Endothelial cell of hepatic sinusoid (primary cell): ENCODE results near the gene BCAS2.
"Not testable (repeated sequence)": the region's sequence is repeated elsewhere in the genome, so short reads cannot be mapped to it uniquely, and the experiment has no call there.

Experiments
- in situ Hi-C: cut with HindIII; loops from 2 replicates; pipeline ENCODE4 v1.10.0; 2017; ENCODE audit warnings: low sequenced_read_pairs

The BCAS2 gene

DNA sequence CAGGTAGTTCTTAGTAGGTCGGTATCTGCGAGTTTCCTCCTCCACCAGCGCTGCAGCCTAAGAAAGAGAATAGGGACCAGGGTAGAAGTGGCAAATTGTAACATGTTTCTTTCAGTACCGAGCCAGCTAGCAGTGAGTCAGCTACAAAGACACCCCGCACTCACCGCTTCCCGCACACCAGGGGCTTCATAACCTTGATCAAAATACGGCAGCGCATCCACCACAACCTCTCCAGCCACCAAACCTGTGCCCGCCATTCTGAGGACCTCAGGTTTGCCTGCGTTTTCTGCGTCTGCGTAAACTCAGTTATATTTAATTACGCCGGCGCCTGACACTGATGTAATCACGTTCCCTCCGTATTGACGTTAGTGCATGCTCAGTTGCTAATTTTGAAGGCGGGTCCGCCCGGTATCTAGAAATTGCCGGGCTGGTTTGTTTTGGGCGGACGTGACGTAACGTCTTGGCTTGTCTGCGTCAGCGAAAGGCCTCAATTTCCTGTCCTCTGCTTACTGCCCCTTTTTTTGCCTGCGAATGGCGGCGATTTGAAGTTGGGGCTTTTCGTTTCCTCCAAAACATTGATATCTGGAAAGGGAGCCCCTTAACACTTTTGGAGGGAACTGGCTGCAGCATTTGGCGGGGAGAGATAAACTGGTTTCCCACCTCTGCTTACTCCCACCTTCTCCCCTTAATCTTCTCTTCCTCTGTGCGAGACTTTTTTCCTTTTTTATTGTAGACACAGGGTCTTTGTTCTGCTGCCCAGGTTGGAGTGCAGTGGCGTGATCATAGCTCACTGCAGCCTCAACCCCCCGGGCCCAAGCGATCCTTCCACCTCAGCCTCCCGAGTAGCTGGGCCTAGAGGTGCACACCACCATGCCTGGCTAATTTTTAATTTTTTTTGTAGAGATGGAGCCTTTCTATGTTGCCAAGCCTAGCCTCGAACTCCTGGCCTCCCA is at the start of gene BCAS2:
BCAS2 (minus strand) TSS at position 281 of the 953 bp plus-strand sequence; CDS start at position 257, 24 bp downstream.
- in situ Hi-C loops, result no loop called here

DNA sequence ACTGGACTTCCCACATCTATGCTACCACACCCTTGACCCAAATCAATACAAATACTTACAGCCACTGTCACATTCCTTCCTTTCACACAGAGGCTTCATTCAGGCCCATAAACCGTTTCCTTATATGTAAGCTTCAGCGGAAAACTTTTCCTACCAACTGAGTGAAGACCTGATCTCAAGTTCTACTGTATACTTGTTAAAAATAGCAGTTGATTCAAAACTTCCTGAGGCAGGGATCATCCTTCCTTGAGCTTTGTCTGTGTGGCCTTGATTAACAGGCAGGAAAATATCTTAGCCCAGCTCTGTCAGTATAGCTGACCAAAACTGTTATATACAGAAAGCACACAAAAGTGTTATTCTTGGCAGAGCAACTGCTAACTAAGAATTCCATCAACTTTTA is 45.7 kb upstream of the BCAS2 start:
- in situ Hi-C loops, result no loop called here

DNA sequence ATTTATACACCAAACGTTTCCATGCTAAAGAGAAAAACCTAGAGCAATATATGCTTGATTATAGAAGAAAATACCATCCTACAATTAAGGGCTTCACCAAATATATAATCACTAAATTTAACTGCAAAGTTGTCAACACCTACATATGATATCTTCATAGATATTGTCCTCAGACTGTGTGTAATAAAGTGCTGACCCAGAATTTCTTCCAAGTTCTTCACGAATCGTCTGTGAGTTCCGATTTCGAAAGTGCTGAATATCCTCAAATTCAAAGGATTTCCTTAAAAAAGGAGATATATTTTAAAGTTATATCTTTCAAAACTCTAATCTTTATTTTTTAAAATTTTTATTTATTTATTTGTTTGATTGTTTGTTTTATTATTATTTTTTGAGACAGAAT is 41.9 kb upstream of the BCAS2 start:
- in situ Hi-C loops, result no loop called here

DNA sequence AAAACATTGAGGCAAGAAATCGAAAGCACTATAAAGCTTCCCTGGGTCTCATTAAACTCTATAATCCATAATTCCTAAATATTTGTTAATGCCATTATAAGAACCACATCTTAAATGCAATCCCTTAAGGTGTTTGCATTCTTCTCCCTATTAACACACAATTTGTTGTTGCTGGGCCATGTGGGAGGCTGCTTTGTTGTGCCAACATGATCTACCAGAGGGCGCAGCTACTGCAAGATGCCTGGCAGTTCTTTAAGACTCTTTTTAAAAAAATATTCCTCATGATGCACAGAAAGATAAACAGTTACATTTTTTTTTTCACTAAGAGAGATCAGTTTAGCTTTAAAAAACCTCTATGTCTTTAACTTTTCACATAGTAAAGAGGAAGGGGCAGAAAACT is 39.0 kb upstream of the BCAS2 start:
- in situ Hi-C loops, result no loop called here

DNA sequence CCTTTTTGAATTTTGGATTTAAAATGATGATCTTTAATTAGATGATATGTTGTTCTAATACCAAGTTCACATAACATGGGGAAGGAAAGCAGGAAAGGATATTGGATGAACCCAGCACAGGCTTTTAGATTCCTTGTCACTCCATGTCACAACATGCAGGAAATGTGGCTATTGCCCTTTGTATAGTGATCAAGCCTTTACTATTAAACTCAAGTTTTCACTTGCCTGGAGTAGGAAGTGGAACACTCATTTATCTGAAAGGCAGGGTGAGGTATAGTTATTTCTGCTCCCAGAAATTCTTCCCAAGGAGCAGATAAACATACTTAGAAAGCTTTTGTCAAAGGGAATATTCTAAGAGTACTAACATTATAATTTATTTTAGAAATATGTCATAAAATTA is 37.2 kb upstream of the BCAS2 start:
- in situ Hi-C loops, result no loop called here

DNA sequence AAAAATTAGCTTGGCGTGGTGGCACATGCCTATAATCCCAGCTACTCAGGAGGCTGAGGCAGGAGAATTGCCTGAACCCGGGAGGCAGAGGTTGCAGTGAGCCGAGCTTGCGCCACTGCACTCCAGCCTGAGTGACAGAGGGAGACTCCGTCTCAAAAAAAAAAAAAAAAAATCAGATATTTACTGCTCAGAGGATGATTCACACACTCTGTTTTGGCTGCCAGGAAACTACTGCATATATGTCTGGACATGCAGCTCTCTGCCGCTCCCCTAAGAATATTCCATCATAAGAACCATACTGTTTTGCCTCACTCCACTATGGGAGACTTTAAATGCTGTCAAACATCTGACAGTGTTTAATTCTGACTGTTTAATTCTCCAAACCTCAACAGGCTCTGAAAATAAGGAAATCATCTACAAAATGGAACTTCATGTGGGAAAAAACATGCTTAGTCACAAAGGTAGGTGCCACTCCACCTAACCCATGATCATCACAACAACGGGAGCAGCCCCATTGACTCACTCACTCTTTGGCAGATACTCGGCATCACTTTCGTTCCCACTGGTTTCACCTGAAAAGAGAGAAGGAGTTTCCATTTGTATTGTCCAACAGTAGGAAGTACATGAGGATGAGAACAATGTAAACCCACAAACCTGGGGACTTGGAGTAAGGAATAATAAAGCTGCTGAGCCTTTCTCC is 29.3 kb upstream of the BCAS2 start:
- in situ Hi-C loops, result no loop called here

DNA sequence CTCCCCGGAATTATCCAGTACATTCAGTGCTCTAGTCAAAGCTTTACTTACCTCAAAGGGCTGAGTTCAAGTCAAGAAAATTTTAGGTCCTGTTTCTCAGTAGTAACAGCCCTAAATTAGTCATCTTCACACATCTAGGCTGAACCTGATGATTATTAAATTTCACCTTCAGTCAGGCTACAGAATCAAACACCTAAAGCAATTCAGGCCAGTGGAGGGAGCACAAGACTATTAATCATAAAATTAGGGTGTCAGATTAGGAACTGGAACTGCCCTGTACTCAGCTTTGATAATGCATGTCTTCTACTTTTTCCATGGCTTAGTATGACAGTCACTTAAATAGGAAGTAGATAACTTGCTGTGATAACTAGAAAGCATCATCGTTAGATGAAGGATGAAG is 28.4 kb upstream of the BCAS2 start:
- in situ Hi-C loops, result loop anchor here (5.0 kb wide), 1 partner anchor 52 kb away; no protein-coding TSS in a partner anchor

DNA sequence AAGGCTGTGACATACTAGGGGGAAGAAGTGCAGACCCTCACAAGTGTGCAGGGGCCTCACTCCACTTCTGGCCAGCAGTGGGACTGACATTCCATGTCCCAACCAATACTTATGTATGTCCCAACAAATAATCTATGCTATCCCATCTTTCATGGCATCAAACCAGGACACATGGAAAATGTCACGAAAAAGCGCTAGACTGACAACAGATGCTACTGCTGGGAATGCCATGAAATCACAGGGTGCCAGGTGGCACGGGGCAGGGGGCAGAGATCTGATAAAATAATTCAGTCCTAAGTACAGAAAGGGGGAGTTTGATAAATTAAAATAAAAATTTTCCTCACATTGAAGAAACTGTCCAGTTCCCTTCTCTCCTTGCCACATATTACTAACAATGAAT is 27.6 kb upstream of the BCAS2 start:
- in situ Hi-C loops, result loop anchor here (5.0 kb wide), 1 partner anchor 53 kb away; no protein-coding TSS in a partner anchor

DNA sequence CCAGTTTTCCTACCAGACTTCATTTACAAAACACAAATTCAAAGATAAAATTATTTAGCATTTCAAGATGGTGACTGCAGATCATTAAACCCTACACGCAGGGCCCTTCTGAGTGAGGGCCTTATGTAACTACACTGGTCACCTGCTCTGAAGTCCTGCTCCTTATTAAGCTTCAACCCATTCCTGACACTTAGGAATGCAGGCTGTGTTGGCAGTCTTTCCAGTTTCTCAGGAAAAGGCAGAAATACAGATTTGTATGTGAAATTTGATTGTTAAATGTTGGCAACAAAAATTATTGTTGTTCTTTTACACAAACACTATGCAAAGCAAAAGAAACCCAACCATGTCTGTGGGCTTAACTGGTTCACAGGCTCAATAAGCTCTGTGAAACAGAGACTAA is 25.8 kb upstream of the BCAS2 start:
- in situ Hi-C loops, result loop anchor here (5.0 kb wide), 1 partner anchor 55 kb away; no protein-coding TSS in a partner anchor

DNA sequence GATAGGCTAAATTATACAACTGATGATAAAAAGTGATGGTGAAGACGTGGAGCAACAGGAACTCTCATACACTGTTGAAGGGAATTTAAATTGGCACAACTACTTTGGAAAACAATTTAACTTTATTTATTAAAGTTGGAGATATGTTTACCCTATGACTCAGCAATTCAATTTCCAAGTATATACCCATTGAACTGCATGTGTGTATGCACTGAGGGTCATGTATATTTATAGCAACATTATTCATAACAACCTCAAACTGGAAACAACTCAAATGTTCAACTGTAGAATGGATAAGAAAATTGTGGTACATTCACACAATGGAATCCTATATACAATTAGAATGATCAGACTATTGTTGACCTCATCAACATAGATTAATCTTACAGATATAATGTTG is 16.5 kb upstream of the BCAS2 start:
- in situ Hi-C loops, result no loop called here

DNA sequence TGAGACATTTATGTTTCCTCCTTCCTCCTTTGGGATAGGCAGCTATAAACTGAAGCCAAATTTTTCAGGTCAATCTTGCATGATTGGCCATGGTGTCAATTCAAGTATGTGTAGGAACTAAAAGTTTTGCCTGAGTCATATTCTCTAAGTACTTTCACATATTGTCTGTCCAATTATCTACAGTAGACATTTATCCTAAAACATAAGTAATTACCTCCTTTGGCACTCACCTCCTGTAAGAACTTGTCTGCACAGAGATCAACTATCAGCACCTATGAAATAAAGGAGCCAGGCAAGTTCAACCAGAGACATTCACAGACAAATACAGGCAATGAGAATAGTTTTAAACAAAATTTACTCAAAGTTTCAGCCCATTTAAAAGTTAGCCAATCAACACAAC is 14.2 kb upstream of the BCAS2 start:
- in situ Hi-C loops, result no loop called here

DNA sequence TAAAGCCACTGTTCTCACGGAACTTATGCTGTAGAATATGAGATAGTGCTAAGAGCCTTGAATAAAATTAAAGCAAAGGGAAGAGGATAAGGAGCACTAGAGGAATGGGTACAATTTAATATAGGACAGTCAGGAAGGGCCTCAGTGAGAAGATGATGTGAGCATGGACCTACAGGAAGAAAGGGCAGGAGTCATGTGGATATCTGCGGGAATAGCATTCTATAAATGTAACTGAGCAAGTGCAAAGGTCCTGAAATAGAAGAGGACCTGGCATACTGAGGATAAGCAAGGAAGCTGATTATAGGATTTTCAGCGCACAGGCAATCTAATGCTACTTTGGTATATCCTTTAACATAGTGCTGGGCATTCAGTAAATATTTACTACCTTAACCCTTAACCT is 12.6 kb upstream of the BCAS2 start:
- in situ Hi-C loops, result no loop called here

DNA sequence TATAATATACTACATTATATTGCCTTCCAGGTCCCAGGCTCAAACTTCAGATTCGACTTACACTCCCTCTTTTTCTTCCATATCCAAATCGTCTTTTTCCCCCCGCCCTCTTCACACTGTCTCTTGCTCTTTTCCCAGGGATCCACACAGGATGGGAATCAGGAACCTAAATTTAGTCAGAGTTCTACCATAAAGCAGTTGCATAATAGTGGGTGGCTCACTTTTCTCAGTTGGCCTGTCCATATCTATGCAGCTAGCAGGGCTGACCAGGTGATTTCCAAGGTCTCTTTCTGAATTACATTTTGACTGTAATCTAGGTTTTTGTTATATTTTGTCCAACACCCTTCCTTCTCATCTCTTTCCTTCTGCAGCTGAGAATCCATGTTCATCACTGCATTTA is 7.7 kb upstream of the BCAS2 start:
- in situ Hi-C loops, result no loop called here

DNA sequence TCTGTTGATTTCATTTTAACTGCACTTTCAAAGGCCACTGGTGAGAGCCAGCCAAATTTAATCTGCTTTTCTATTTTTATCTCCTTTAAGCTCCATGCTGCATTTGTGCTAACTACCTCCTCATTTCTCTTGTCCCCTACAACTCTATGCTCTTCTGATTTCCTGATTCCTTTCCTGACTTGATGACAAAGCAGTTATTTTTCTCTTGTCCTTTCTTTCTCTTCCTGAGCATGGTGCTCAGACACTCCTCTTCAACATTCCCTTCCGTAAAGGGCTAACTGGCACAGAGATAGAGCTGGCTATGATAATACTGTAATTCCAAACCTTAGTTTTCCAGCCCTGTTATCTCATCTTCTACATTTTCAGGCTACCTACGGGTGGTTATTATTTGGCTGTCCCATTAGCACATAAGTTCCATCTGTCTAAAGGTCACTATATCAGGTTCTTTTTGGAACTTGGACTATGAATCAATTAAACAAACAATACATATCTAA is 6.8 kb upstream of the BCAS2 start:
- in situ Hi-C loops, result no loop called here

DNA sequence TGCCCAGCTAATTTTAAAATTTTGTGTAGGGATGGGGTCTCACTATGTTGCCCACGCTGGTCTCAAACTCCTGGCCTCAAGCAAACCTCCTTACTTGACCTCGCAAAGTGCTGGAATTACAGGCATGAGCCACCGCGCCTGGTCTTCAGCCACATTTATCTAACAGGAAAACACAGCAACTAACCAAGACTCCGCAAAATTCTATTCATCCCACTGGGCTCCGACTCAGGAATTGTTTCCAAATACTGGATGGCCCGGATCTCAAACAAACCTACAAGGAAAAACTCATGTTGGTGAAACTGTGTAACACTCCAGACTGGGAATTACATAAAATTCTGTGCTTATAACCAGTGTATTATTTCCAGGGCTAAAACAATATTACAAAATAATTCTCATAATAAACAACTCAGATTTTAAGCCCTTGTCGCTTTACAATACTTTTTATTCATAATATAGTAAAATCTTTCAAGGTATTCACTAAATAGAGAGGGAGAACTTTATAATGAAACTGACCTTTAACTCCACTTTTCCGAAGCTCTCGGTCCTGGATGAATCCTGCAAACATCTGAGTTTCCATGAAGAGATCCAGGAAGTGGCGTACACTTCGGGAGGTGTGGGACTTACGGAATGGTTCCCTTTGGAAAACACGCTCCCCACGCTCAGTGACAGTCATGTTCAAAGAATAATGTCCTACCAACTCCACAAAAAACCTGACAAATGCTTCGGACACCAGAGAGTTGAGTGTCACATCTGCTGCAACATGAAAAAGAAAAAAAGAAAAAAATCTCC is 6.0 kb upstream of the BCAS2 start:
- in situ Hi-C loops, result no loop called here

DNA sequence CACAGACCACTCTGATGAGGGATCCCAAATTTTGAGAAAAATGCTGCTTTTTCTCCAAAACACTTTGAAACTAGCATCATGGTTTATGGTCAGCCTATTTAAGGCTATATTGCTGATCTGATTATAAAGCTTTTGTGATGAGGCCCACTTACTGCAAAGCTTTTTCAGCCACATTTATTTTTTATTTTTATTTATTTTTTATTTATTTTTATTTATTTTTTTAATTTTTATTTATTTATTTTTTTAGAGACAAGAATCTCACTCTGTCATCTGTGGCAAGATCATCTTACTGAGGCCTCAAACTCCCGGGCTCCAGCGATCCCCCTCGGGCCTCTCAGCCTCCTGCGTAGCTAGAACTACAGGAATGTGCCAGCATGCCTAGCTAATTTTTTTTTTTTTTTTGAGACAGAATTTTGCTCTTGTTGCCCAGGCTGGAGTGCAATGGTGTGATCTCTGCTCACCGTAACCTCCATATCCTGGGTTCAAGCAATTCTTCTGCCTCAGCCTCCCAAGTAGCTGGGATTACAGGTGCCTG is 5.2 kb upstream of the BCAS2 start:
- in situ Hi-C loops, result no loop called here

DNA sequence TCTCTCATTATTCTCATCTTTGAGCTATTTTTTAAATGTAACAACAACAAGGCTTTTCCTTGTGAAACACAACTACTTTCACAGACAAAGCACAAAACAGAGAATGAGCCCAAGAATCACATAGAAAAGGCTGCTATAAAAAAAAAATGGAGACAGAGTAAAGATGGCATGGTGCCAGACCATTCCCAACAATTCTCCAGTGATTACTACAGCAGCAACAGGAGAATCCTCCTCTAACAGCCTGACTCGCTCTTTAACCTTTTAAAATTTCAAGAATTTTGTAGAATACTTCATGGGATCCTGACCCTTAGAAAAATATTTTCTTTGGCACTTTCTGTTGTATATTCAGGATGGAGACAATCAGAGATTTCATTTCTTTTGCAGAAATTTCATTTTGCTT is 3.8 kb upstream of the BCAS2 start:
- in situ Hi-C loops, result no loop called here

DNA sequence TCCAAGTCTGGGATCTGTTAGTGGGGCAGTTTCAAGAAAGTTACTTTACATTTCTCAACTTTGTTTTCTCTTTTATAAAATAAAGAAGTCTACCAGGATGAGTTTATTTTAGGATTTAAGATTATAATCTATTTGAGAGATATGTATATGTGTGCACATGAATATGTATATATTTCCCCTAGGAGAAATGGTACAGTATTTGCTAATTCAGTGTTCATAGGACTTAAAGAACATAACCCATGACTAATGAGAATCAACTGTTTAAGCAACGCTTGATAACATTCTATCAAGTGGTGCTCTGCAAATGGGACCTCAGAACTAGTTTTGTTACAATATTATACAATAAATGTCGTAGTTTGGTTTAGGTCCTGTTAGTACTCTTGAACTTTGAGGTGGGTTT is 7.0 kb downstream of the BCAS2 start:
- in situ Hi-C loops, result no loop called here

DNA sequence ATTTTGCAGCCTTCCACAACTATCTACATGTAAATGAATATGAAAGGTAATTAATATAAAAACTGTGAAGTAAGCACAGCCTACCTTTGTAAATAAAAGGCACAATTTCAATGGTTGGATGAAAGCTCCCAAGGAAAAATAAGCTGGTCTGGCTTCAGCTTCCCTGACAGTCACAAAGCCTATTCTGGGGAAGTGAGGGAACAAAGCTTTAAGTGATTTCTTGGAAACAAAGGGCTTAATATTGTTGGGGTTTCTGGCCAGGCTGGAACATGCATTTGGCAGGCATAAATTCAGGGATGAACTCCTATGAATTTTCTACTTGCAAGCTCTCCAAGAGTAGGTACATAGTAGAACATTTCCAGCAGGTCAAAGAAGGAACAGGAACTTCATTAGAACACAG is 17.3 kb downstream of the BCAS2 start:
- in situ Hi-C loops, result no loop called here

DNA sequence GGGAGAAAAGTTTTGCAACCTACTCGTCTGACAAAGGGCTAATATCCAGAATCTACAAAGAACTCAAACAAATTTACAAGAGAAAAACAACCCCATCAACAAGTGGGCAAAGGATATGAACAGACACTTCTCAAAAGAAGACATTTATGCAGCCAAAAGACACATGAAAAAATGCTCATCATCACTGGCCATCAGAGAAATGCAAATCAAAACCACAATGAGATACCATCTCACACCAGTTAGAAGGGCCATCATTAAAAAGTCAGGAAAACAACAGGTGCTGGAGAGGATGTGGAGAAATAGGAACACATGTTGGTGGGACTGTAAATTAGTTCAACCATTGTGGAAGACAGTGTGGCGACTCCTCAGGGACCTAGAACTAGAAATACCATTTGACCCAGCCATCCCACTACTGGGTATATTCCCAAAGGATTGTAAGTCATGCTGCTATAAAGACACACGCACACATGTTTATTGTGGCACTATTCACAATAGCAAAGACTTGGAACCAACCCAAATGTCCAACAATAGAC is 18.4 kb downstream of the BCAS2 start:
- in situ Hi-C loops, result not testable (repeated sequence)
